MM.1S (cell line): Measurements from ENCODE around the gene SLC17A9.

ENCODE experiments used
- DNase-seq: peaks from one replicate; pipeline ENCODE4 v3.0.0-alpha.2; 2015
- H2AFZ ChIP-seq: fragments of 300-600 bp; sonication (generic); 2 replicates; pipeline ENCODE4 v1.6.0; 2016; ENCODE audit warnings: antibody characterized with exemption, low read length
- H3F3A ChIP-seq: fragments of 300-600 bp; sonication (generic); 2 replicates; pipeline ENCODE4 v1.6.1; 2016; ENCODE audit warnings: mild to moderate bottlenecking, antibody characterized with exemption, low read length, moderate library complexity, mixed read lengths; ENCODE audit not compliant: insufficient read depth
- H3K27ac ChIP-seq: fragments of 300-600 bp; sonication (generic); 2 replicates; pipeline ENCODE4 v1.5.1; 2016; ENCODE audit warnings: mild to moderate bottlenecking, low read length
- H3K27me3 ChIP-seq: fragments of 300-600 bp; sonication (generic); replicated peaks from 2 replicates; pipeline ENCODE4 v1.6.0; 2016; ENCODE audit warnings: low read length; ENCODE audit not compliant: insufficient read depth
- H3K36me3 ChIP-seq: fragments of 300-600 bp; sonication (generic); replicated peaks from 2 replicates; pipeline ENCODE4 v1.6.1; 2016; ENCODE audit warnings: mild to moderate bottlenecking, low read length, mixed read lengths; ENCODE audit not compliant: insufficient read depth
- H3K4me1 ChIP-seq: fragments of 300-600 bp; sonication (generic); 2 replicates; pipeline ENCODE4 v1.6.1; 2016; ENCODE audit warnings: low read length, mixed read lengths
- H3K4me2 ChIP-seq: fragments of 300-600 bp; sonication (generic); 2 replicates; pipeline ENCODE4 v1.6.0; 2016; ENCODE audit warnings: low read depth, low read length
- H3K4me3 ChIP-seq: fragments of 300-600 bp; sonication (generic); 2 replicates; pipeline ENCODE4 v1.5.1; 2016; ENCODE audit warnings: low read length, mixed read lengths
- H3K79me2 ChIP-seq: fragments of 300-600 bp; sonication (generic); 2 replicates; pipeline ENCODE4 v1.6.1; 2016; ENCODE audit warnings: mixed run types, low read length, mixed read lengths
- H3K9ac ChIP-seq: fragments of 300-600 bp; sonication (generic); 2 replicates; pipeline ENCODE4 v1.6.1; 2016; ENCODE audit warnings: low read length, mixed read lengths
- H3K9me2 ChIP-seq: fragments of 300-600 bp; sonication (generic); replicated peaks from 2 replicates; pipeline ENCODE4 v1.6.1; 2016; ENCODE audit warnings: mild to moderate bottlenecking, low read length, mixed read lengths; ENCODE audit not compliant: insufficient read depth
- H3K9me3 ChIP-seq: fragments of 300-600 bp; sonication (generic); replicated peaks from 2 replicates; pipeline ENCODE4 v1.6.1; 2016; ENCODE audit warnings: mild to moderate bottlenecking, low read length, mixed read lengths; ENCODE audit not compliant: insufficient read depth
- H4K20me1 ChIP-seq: fragments of 300-600 bp; sonication (generic); 2 replicates; pipeline ENCODE4 v1.6.1; 2016; ENCODE audit warnings: mild to moderate bottlenecking, low read length, moderate library complexity, mixed read lengths; ENCODE audit not compliant: insufficient read depth
- CTCF ChIP-seq: fragments of 300-600 bp; sonication (generic); IDR thresholded peaks from 2 replicates; pipeline ENCODE4 v1.5.1; 2016; ENCODE audit warnings: antibody characterized with exemption, low read length, mixed read lengths
- EZH2 ChIP-seq: fragments of 300-600 bp; sonication (generic); optimal IDR thresholded peaks from 2 replicates; pipeline ENCODE3; 2017; ENCODE audit warnings: low read depth, mild to moderate bottlenecking, antibody characterized with exemption, low read length, mixed read lengths
- EZH2phosphoT487 ChIP-seq: fragments of 300-600 bp; sonication (generic); IDR thresholded peaks from 2 replicates; pipeline ENCODE4 v1.6.1; 2018; ENCODE audit warnings: antibody characterized with exemption, low read length

SLC17A9 gene

DNA sequence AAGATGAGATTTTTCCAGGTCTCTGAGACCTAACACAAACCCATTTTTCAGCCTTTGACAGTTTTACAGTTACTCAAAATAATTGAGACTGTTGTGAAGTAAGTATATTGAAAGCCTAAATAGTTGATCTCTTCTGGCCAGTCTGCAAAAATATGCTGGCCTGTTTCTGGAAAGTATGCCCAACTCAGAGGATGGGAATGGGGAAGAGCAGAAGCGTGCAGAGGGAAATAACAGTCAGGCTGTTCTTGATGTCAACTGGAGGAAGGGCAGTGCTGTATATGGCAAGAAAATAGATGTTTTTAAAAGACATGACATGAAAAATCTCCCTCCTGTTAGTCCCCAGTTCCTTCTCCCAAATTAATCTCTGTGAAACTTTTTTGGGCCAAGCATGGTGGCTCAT is 10.7 kb upstream of the SLC17A9 start:
- Histone ChIP-seq H3F3A (peaks cover 8% of the 10 kb centered on the region), H2AFZ (no peak overlapping the region), H3K4me1 (peaks cover 10% of the 10 kb centered on the region), H3K9ac (no peak overlapping the region), H3K79me2 (peaks cover 66% of the 10 kb centered on the region), H3K4me2 (no peak overlapping the region), H3K27ac (no peak overlapping the region), H3K9me2 (no peaks in the 10 kb centered on the region), H3K9me3 (no peaks in the 10 kb centered on the region), H3K36me3 (no peaks in the 10 kb centered on the region; the same call in 1 of the 2 replicates), H3K27me3 (no peaks in the 10 kb centered on the region), H3K4me3 (no peak overlapping the region), H4K20me1 (no peaks in the 10 kb centered on the region)
- TF ChIP-seq CTCF (no peak), EZH2 (no peak), EZH2phosphoT487 (no peak)
- DNase-seq, result no peak

DNA sequence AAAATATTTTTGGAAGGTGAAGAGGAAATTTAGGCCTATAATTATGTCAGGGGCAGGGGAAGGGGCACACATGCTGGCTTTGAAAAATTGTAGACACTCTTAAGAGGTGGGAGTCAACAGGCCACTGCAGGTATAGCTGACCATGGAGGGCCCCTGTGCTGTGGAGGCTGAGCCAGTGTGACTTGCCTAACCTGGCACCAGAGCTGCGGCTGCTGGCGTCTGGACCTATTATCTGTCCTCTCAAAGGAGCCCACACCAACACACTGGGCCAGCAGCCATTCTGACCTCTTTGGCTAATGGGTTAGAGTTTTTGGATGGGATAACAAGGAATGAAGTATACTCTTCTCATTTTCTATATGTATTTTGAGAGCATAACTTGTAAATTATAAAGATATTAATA is 10.1 kb upstream of the SLC17A9 start:
- H3K27me3 ChIP-seq, result no peaks in the 10 kb centered on the region
- H3K9me2 ChIP-seq, result no peaks in the 10 kb centered on the region
- H3K36me3 ChIP-seq, result no peaks in the 10 kb centered on the region; the same call in 1 of the 2 replicates
- peaks cover 60% of the 10 kb centered on the region for H3K79me2 ChIP-seq
- H3F3A ChIP-seq, result peaks cover 8% of the 10 kb centered on the region
- no peak overlapping the region for H3K4me2 ChIP-seq
- no peak overlapping the region for H3K9ac ChIP-seq
- H3K4me1 ChIP-seq, result peaks cover 10% of the 10 kb centered on the region
- no peak overlapping the region for H3K4me3 ChIP-seq
- no peaks in the 10 kb centered on the region for H4K20me1 ChIP-seq
- H2AFZ ChIP-seq, result no peak overlapping the region
- no peak for DNase-seq
- TF ChIP-seq EZH2phosphoT487, result no peak
- TF ChIP-seq CTCF, result no peak
- no peak for TF ChIP-seq EZH2
- H3K9me3 ChIP-seq, result no peaks in the 10 kb centered on the region
- H3K27ac ChIP-seq, result no peak overlapping the region

DNA sequence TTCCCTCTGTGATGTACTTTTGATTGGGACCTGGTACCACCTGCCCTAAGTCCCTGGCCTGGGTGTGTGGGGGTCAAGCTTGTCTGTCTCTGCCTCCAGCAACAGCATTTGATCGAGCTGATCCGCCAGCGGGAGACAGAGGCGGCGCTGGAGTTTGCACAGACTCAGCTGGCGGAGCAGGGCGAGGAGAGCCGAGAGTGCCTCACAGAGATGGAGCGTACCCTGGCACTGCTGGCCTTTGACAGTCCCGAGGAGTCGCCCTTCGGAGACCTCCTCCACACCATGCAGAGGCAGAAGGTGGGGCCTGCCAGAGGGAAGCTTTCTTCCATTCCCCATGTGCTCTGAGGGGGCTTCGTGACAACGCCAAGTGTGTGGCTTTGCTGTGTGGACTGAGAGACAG is 9.1 kb upstream of the SLC17A9 start:
- Histone ChIP-seq H3K4me1 (peaks cover 10% of the 10 kb centered on the region), H3K9me2 (no peaks in the 10 kb centered on the region), H3K36me3 (no peaks in the 10 kb centered on the region; the same call in 1 of the 2 replicates), H2AFZ (no peak overlapping the region), H3K27me3 (no peaks in the 10 kb centered on the region), H3F3A (peaks cover 6% of the 10 kb centered on the region), H4K20me1 (no peaks in the 10 kb centered on the region), H3K79me2 (peaks cover 55% of the 10 kb centered on the region), H3K27ac (no peak overlapping the region), H3K9ac (no peak overlapping the region), H3K4me3 (no peak overlapping the region), H3K9me3 (no peaks in the 10 kb centered on the region), H3K4me2 (no peak overlapping the region)
- no peak for TF ChIP-seq EZH2phosphoT487
- no peak for TF ChIP-seq CTCF
- TF ChIP-seq EZH2, result no peak
- DNase-seq, result no peak
